WTC11 (cell line): ENCODE results near the gene LYRM1.

Experiments used
- ESRRA ChIP-seq: sonication (generic); formaldehyde crosslinking; IDR thresholded peaks from 2 replicates; pipeline ENCODE4 v1.8.1; 2022; ENCODE audit warnings: mild to moderate bottlenecking, missing genetic modification reagents, borderline replicate concordance
- FOXJ3 ChIP-seq: sonication (generic); formaldehyde crosslinking; IDR thresholded peaks from 2 replicates; pipeline ENCODE4 v1.9.0; 2021; ENCODE audit warnings: missing genetic modification reagents, mild to moderate bottlenecking, borderline replicate concordance
- GABPB1 ChIP-seq: sonication (generic); formaldehyde crosslinking; IDR thresholded peaks from 2 replicates; pipeline ENCODE4 v1.8.1; 2023; ENCODE audit warnings: mild to moderate bottlenecking, missing genetic modification reagents
- NFYB ChIP-seq: sonication (generic); formaldehyde crosslinking; conservative IDR thresholded peaks from 2 replicates; pipeline ENCODE4 v1.8.0; 2022; ENCODE audit warnings: low read depth, missing genetic modification reagents
- PRRX2 ChIP-seq: fragments of 250-450 bp; sonication (Bioruptor Pico); IDR thresholded peaks from 2 replicates; pipeline ENCODE4 v1.8.0; 2021; ENCODE audit warnings: mild to moderate bottlenecking
- SMAD3 ChIP-seq: sonication (generic); formaldehyde crosslinking; IDR thresholded peaks from 2 replicates; pipeline ENCODE4 v1.8.0; 2022; ENCODE audit warnings: missing genetic modification reagents, mild to moderate bottlenecking, borderline replicate concordance
- TF ChIP-seq, protein P1 (sequence below): fragments of 200-600 bp; IDR thresholded peaks from 2 replicates; pipeline ENCODE4 v1.8.0; 2022; ENCODE audit warnings: antibody characterized with exemption
- TF ChIP-seq, protein P2 (sequence below): sonication (generic); formaldehyde crosslinking; IDR thresholded peaks from 2 replicates; pipeline ENCODE4 v1.8.1; 2023; ENCODE audit warnings: mild to moderate bottlenecking, missing genetic modification reagents, moderate library complexity

DNA sequence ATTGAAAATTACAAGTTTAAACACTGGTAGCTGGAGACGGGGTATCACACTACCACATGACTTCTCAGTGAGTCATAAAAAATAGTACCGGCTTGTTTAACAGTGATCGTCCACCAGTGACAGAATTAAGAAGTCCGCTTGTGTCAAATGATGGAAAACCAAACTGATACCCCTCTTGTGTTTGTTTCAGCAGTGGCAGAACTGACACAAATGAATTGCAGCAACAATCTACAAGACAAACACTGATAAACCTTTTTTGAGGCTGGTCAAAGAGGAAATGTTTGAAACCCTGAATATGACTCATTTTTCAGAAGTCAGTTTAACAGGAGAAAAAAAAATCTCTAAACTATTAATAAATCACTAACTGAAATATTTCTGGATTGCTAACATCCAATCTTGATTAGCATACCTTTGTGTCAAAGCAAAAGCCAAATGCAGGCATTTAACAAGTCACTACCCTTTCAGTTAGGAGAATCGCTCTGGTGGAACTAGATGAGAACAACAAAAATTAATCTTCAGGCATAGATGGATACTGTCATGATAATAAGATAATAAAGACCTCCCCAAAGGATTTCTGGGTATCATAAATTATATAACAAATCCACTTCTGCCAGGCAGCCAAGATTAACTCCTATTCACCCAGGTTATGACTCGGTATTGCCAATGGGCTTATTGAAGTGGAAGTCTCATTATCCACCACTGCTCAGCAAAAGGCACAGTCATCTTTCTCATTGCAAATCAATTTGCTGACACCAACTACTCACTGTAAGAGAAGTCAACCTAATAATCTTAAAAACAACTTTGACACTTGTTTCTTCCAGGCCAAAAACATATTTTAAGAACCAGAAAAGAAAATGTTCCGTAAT is 21.2 kb upstream of the LYRM1 start:
- TF ChIP-seq PRRX2 (CRISPR knock-in tag) = no peak
- TF ChIP-seq NFYB (CRISPR knock-in tag) = no peak
- TF ChIP-seq, protein P1, sequence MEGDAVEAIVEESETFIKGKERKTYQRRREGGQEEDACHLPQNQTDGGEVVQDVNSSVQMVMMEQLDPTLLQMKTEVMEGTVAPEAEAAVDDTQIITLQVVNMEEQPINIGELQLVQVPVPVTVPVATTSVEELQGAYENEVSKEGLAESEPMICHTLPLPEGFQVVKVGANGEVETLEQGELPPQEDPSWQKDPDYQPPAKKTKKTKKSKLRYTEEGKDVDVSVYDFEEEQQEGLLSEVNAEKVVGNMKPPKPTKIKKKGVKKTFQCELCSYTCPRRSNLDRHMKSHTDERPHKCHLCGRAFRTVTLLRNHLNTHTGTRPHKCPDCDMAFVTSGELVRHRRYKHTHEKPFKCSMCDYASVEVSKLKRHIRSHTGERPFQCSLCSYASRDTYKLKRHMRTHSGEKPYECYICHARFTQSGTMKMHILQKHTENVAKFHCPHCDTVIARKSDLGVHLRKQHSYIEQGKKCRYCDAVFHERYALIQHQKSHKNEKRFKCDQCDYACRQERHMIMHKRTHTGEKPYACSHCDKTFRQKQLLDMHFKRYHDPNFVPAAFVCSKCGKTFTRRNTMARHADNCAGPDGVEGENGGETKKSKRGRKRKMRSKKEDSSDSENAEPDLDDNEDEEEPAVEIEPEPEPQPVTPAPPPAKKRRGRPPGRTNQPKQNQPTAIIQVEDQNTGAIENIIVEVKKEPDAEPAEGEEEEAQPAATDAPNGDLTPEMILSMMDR = no peak
- TF ChIP-seq, protein P2, sequence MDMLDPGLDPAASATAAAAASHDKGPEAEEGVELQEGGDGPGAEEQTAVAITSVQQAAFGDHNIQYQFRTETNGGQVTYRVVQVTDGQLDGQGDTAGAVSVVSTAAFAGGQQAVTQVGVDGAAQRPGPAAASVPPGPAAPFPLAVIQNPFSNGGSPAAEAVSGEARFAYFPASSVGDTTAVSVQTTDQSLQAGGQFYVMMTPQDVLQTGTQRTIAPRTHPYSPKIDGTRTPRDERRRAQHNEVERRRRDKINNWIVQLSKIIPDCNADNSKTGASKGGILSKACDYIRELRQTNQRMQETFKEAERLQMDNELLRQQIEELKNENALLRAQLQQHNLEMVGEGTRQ (CRISPR knock-in tag) = no peak
- no peak for TF ChIP-seq FOXJ3 (CRISPR knock-in tag)
- TF ChIP-seq ESRRA = no peak
- no peak for TF ChIP-seq GABPB1 (CRISPR knock-in tag)
- TF ChIP-seq SMAD3 (CRISPR knock-in tag) = no peak
